HepG2 (cell line): Measurements from ENCODE around the gene PLLP. TPM values are rescaled to one million over a fixed set of nuclear protein-coding genes. Genes with fewer than 3 reads are reported as not detected.

Experiments used
- HDAC1 ChIP-seq: sonication (generic); formaldehyde crosslinking; IDR thresholded peaks from 2 replicates; pipeline ENCODE4 v1.5.1; 2020; ENCODE audit warnings: mild to moderate bottlenecking, missing genetic modification reagents
- HNF4A ChIP-seq: sonication (generic); formaldehyde crosslinking; IDR thresholded peaks from 2 replicates; pipeline ENCODE4 v1.4.0; 2020; ENCODE audit warnings: missing genetic modification reagents
- IRF2 ChIP-seq: IDR thresholded peaks from 2 replicates; pipeline ENCODE4 v1.6.1; 2018; ENCODE audit warnings: missing genetic modification reagents, missing compliant biosample characterization
- KLF15 ChIP-seq: sonication (generic); formaldehyde crosslinking; IDR thresholded peaks from 2 replicates; pipeline ENCODE4 v1.8.1; 2023; ENCODE audit warnings: borderline replicate concordance, mild to moderate bottlenecking, inconsistent platforms, missing genetic modification reagents, mixed read lengths
- MED1 ChIP-seq: sonication (generic); formaldehyde crosslinking; IDR thresholded peaks from 2 replicates; pipeline ENCODE4 v1.4.0; 2020; ENCODE audit warnings: missing genetic modification reagents
- NFIC ChIP-seq: IDR thresholded peaks from 2 replicates; pipeline ENCODE4 v1.6.1; 2012; ENCODE audit warnings: mild to moderate bottlenecking, low read length, inconsistent platforms
- PCBP2 ChIP-seq: fragments of 200-400 bp; formaldehyde crosslinking; optimal IDR thresholded peaks from 2 replicates; pipeline ENCODE3; 2018; ENCODE audit warnings: low read length, low read depth; ENCODE audit not compliant: poor library complexity, severe bottlenecking
- SPEN ChIP-seq: sonication (generic); formaldehyde crosslinking; IDR thresholded peaks from 2 replicates; pipeline ENCODE4 v1.5.1; 2020; ENCODE audit warnings: low read depth, mild to moderate bottlenecking, missing genetic modification reagents
- YEATS4 ChIP-seq: sonication (generic); formaldehyde crosslinking; IDR thresholded peaks from 2 replicates; pipeline ENCODE4 v1.4.0; 2020; ENCODE audit warnings: missing genetic modification reagents, borderline replicate concordance
- ZKSCAN1 ChIP-seq: fragments of 150-350 bp; IDR thresholded peaks from 2 replicates; pipeline ENCODE4 v1.6.1; 2014; ENCODE audit warnings: low read length
- ZNF839 ChIP-seq: sonication (generic); formaldehyde crosslinking; IDR thresholded peaks from 2 replicates; pipeline ENCODE4 v1.4.0; 2020; ENCODE audit warnings: missing genetic modification reagents, mild to moderate bottlenecking, borderline replicate concordance
- polyA plus RNA-seq, 8 experiments: library from polyadenylated mRNA; depleted of rRNA in 3 of 8; stranded (reverse) in 7 of 8; unstranded in 1 of 8; fragments of >200 nt; fragmentation: Illumina TruSeq in 4 of 8; extraction: Trizol in 4 of 8; gene quantifications; 2 replicates each; pipeline versions ENCODE4 v1.2.1 to v1.2.3, GENCODE V29; 2011 to 2016; ENCODE audit warnings: low read depth in 4 of 8, missing spikeins in 1 of 8, mixed read lengths in 1 of 8; ENCODE audit not compliant: insufficient read depth in 1 of 8
- total RNA-seq, 5 experiments: library from RNA; depleted of rRNA; stranded (reverse); fragments of >200 nt; fragmentation: Illumina TruSeq; extraction: Trizol; gene quantifications; 2 replicates each; pipeline ENCODE4 v1.2.3, GENCODE V29; 2016; ENCODE audit warnings: low read depth in 1 of 5
- TF ChIP-seq, protein P1 (sequence below), 2 experiments: sonication (generic) in 1 of 2; formaldehyde crosslinking in 1 of 2; IDR thresholded peaks; 2 replicates each; pipeline versions ENCODE4 v1.5.1 to v1.6.1; 2011 to 2020; ENCODE audit warnings: borderline replicate concordance in 1 of 2, low read depth in 1 of 2, low read length in 1 of 2, mild to moderate bottlenecking in 1 of 2, missing genetic modification reagents in 1 of 2, moderate library complexity in 1 of 2
- TF ChIP-seq, protein P2 (sequence below): sonication (generic); formaldehyde crosslinking; IDR thresholded peaks from 2 replicates; pipeline ENCODE4 v1.5.0; 2020; ENCODE audit warnings: missing genetic modification reagents
- TF ChIP-seq, protein P3 (sequence below): sonication (generic); formaldehyde crosslinking; IDR thresholded peaks from 2 replicates; pipeline ENCODE4 v1.5.1; 2020; ENCODE audit warnings: missing genetic modification reagents, mild to moderate bottlenecking, borderline replicate concordance
- TF ChIP-seq, protein P4 (sequence below): IDR thresholded peaks from 2 replicates; pipeline ENCODE4 v1.6.1; 2016
- TF ChIP-seq, protein P5 (sequence below): sonication (generic); formaldehyde crosslinking; IDR thresholded peaks from 2 replicates; pipeline ENCODE4 v1.4.0; 2020; ENCODE audit warnings: missing genetic modification reagents

The PLLP gene
- total and polyA plus RNA-seq, 2 of the 13 experiments (the other 11 are each of a cell fraction or from before 2014, with no cell fraction given): 60.6 to 127 TPM

DNA sequence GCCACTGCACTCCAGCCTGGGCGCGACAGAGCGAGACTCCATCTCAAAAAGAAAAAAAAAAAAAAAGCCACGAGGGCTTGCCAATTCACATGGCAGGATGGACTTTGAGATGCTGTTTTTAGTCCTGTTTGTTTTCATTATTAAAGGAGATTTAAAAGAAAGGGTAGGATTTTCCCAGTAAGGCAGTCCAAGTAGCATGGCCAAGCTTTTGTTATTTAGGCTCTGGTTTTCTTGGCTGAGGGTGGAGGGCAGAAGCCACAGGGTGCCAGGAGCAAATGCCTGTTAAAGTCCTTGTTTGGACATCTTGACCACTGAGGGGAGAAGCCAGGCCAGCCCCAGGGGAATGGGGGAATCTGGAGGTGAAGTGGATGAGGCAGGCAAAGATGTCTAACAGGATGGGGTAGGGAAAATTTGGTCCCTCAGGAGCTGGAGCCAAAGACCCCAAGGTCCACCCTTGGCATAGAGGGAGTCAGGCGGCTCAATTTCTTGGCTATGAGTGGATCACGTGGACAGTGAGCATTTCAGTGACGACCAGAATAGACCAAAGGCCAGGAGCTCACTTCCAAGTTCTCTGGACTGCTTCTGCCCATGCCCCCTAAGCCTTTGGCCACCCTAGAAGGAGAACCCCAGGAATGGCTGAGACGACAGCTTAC, 20.8 kb upstream of the PLLP start (continued):
- TF ChIP-seq, protein P1, sequence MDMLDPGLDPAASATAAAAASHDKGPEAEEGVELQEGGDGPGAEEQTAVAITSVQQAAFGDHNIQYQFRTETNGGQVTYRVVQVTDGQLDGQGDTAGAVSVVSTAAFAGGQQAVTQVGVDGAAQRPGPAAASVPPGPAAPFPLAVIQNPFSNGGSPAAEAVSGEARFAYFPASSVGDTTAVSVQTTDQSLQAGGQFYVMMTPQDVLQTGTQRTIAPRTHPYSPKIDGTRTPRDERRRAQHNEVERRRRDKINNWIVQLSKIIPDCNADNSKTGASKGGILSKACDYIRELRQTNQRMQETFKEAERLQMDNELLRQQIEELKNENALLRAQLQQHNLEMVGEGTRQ (IDR thresholded peaks at IDR 0.05; ENCODE audit: low read depth, low read length): peak; percentile 50; the same call in 1 of the 2 replicates
- TF ChIP-seq, protein P1 (CRISPR knock-in tag; IDR thresholded peaks at IDR 0.05; ENCODE audit: borderline replicate concordance): peak; percentile 78; the same call in 1 of the 2 replicates
- TF ChIP-seq, protein P2, sequence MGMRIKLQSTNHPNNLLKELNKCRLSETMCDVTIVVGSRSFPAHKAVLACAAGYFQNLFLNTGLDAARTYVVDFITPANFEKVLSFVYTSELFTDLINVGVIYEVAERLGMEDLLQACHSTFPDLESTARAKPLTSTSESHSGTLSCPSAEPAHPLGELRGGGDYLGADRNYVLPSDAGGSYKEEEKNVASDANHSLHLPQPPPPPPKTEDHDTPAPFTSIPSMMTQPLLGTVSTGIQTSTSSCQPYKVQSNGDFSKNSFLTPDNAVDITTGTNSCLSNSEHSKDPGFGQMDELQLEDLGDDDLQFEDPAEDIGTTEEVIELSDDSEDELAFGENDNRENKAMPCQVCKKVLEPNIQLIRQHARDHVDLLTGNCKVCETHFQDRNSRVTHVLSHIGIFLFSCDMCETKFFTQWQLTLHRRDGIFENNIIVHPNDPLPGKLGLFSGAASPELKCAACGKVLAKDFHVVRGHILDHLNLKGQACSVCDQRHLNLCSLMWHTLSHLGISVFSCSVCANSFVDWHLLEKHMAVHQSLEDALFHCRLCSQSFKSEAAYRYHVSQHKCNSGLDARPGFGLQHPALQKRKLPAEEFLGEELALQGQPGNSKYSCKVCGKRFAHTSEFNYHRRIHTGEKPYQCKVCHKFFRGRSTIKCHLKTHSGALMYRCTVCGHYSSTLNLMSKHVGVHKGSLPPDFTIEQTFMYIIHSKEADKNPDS (CRISPR knock-in tag): 0 out of 2 replicates have a peak, but pooled peaks have one; percentile 17
- TF ChIP-seq HDAC1 (CRISPR knock-in tag): peak; percentile 39; the same call in 1 of the 2 replicates
- peak; percentile 36; the same call in 1 of the 2 replicates for TF ChIP-seq MED1 (CRISPR knock-in tag)
- TF ChIP-seq ZNF839 (CRISPR knock-in tag): 0 out of 2 replicates have a peak, but pooled peaks have one; percentile 21
- TF ChIP-seq IRF2: 0 out of 2 replicates have a peak, but pooled peaks have one; percentile 4
- TF ChIP-seq KLF15 (CRISPR knock-in tag): no peak
- 0 out of 2 replicates have a peak, but pooled peaks have one; percentile 31 for TF ChIP-seq SPEN
- TF ChIP-seq HNF4A (CRISPR knock-in tag): peak; percentile 3
- TF ChIP-seq, protein P3, sequence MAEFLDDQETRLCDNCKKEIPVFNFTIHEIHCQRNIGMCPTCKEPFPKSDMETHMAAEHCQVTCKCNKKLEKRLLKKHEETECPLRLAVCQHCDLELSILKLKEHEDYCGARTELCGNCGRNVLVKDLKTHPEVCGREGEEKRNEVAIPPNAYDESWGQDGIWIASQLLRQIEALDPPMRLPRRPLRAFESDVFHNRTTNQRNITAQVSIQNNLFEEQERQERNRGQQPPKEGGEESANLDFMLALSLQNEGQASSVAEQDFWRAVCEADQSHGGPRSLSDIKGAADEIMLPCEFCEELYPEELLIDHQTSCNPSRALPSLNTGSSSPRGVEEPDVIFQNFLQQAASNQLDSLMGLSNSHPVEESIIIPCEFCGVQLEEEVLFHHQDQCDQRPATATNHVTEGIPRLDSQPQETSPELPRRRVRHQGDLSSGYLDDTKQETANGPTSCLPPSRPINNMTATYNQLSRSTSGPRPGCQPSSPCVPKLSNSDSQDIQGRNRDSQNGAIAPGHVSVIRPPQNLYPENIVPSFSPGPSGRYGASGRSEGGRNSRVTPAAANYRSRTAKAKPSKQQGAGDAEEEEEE: no peak
- TF ChIP-seq, protein P4, sequence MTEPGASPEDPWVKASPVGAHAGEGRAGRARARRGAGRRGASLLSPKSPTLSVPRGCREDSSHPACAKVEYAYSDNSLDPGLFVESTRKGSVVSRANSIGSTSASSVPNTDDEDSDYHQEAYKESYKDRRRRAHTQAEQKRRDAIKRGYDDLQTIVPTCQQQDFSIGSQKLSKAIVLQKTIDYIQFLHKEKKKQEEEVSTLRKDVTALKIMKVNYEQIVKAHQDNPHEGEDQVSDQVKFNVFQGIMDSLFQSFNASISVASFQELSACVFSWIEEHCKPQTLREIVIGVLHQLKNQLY (CRISPR knock-in tag): peak; percentile 81
- peak; percentile 32; the same call in 1 of the 2 replicates for TF ChIP-seq YEATS4 (CRISPR knock-in tag)
- no peak for TF ChIP-seq ZKSCAN1
- TF ChIP-seq, protein P5, sequence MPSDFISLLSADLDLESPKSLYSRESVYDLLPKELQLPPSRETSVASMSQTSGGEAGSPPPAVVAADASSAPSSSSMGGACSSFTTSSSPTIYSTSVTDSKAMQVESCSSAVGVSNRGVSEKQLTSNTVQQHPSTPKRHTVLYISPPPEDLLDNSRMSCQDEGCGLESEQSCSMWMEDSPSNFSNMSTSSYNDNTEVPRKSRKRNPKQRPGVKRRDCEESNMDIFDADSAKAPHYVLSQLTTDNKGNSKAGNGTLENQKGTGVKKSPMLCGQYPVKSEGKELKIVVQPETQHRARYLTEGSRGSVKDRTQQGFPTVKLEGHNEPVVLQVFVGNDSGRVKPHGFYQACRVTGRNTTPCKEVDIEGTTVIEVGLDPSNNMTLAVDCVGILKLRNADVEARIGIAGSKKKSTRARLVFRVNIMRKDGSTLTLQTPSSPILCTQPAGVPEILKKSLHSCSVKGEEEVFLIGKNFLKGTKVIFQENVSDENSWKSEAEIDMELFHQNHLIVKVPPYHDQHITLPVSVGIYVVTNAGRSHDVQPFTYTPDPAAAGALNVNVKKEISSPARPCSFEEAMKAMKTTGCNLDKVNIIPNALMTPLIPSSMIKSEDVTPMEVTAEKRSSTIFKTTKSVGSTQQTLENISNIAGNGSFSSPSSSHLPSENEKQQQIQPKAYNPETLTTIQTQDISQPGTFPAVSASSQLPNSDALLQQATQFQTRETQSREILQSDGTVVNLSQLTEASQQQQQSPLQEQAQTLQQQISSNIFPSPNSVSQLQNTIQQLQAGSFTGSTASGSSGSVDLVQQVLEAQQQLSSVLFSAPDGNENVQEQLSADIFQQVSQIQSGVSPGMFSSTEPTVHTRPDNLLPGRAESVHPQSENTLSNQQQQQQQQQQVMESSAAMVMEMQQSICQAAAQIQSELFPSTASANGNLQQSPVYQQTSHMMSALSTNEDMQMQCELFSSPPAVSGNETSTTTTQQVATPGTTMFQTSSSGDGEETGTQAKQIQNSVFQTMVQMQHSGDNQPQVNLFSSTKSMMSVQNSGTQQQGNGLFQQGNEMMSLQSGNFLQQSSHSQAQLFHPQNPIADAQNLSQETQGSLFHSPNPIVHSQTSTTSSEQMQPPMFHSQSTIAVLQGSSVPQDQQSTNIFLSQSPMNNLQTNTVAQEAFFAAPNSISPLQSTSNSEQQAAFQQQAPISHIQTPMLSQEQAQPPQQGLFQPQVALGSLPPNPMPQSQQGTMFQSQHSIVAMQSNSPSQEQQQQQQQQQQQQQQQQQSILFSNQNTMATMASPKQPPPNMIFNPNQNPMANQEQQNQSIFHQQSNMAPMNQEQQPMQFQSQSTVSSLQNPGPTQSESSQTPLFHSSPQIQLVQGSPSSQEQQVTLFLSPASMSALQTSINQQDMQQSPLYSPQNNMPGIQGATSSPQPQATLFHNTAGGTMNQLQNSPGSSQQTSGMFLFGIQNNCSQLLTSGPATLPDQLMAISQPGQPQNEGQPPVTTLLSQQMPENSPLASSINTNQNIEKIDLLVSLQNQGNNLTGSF: no peak
- 0 out of 2 replicates have a peak, but pooled peaks have one; percentile 20 for TF ChIP-seq NFIC
- no peak for TF ChIP-seq PCBP2
